K562 (cell line): ENCODE results near the gene LCP2. TPM values are rescaled to one million over a fixed set of nuclear protein-coding genes. Genes with fewer than 3 reads are reported as not detected.
A peak's percentile ranks its signal among the peaks of the same experiment; 100 is the strongest.

ENCODE experiments used
- FOXK2 ChIP-seq, 2 experiments: fragments of 450-650 bp; IDR thresholded peaks in 1 of 2; conservative IDR thresholded peaks in 1 of 2; 2 replicates each; pipeline ENCODE4 v1.6.1; 2016; ENCODE audit warnings: low read depth in 2 of 2, mild to moderate bottlenecking in 1 of 2
- HMBOX1 ChIP-seq: sonication (generic); IDR thresholded peaks from 2 replicates; pipeline ENCODE4 v1.6.1; 2016
- KLF1 ChIP-seq: fragments of 450-650 bp; IDR thresholded peaks from 2 replicates; pipeline ENCODE4 v1.6.1; 2016; ENCODE audit warnings: missing genetic modification characterization, missing compliant biosample characterization
- LCOR ChIP-seq: sonication (generic); formaldehyde crosslinking; IDR thresholded peaks from 2 replicates; pipeline ENCODE4 v1.8.0; 2022; ENCODE audit warnings: mild to moderate bottlenecking, missing genetic modification reagents
- MXD1 ChIP-seq: fragments of 250-450 bp; sonication (Bioruptor Pico); IDR thresholded peaks from 2 replicates; pipeline ENCODE4 v1.8.0; 2021; ENCODE audit warnings: borderline replicate concordance, mild to moderate bottlenecking, moderate library complexity; ENCODE audit not compliant: poor library complexity, severe bottlenecking
- PHF8 ChIP-seq: fragments of 200-600 bp; sonication (generic); IDR thresholded peaks from 2 replicates; pipeline ENCODE4 v1.6.1; 2012; ENCODE audit warnings: mixed run types, mild to moderate bottlenecking, inconsistent platforms, low read length, moderate library complexity, borderline replicate concordance
- SIN3A ChIP-seq, 2 experiments: fragments of 150-350 bp in 1 of 2; IDR thresholded peaks; 2 replicates each; pipeline ENCODE4 v1.6.1; 2011 to 2016; ENCODE audit warnings: borderline replicate concordance in 2 of 2, low read depth in 2 of 2, low read length in 2 of 2, mild to moderate bottlenecking in 2 of 2, moderate library complexity in 2 of 2; ENCODE audit not compliant: control insufficient read depth in 1 of 2
- SUPT5H ChIP-seq: fragments of 450-650 bp; IDR thresholded peaks from 2 replicates; pipeline ENCODE4 v1.6.1; 2016
- THRAP3 ChIP-seq: fragments of 450-650 bp; IDR thresholded peaks from 2 replicates; pipeline ENCODE4 v1.6.1; 2016; ENCODE audit warnings: mild to moderate bottlenecking, inconsistent platforms, borderline replicate concordance
- TRIM25 ChIP-seq: fragments of 450-650 bp; IDR thresholded peaks from 2 replicates; pipeline ENCODE4 v1.7.0; 2016; ENCODE audit warnings: borderline replicate concordance
- ZNF311 ChIP-seq: fragments of 250-450 bp; sonication (Bioruptor Pico); IDR thresholded peaks from 2 replicates; pipeline ENCODE4 v1.4.0; 2020; ENCODE audit warnings: mild to moderate bottlenecking, moderate library complexity
- polyA plus RNA-seq, 8 experiments: library from polyadenylated mRNA; depleted of rRNA in 4 of 8; stranded (reverse) in 5 of 8; unstranded in 3 of 8; fragments of >200 nt; fragmentation: Nextera tagmentation in 2 of 8; fragmentation: Illumina TruSeq in 1 of 8; extraction: Ambion mirVana in 2 of 8; extraction: Trizol in 1 of 8; gene quantifications; 2 replicates each; pipeline versions ENCODE4 v1.2.1 to v1.2.3, GENCODE V29; 2011 to 2014; ENCODE audit warnings: inconsistent platforms in 1 of 8, missing spikeins in 1 of 8
- total RNA-seq, 7 experiments: library from RNA; depleted of rRNA in 6 of 7; stranded (reverse); fragments of >200 nt in 6 of 7; fragmentation: Illumina TruSeq in 2 of 7; extraction: Trizol in 2 of 7; gene quantifications; 2 replicates each; pipeline versions ENCODE4 v1.2.1 to v1.2.3, GENCODE V29; 2011 to 2021; ENCODE audit warnings: low replicate concordance in 1 of 7
- TF ChIP-seq, protein P1 (sequence below): sonication (generic); formaldehyde crosslinking; IDR thresholded peaks from 2 replicates; pipeline ENCODE4 v1.4.0; 2020; ENCODE audit warnings: mild to moderate bottlenecking, missing genetic modification reagents
- TF ChIP-seq, protein P2 (sequence below): fragments of 450-650 bp; formaldehyde crosslinking; IDR thresholded peaks from 2 replicates; pipeline ENCODE4 v1.4.0; 2020; ENCODE audit warnings: mild to moderate bottlenecking, moderate library complexity
- TF ChIP-seq, protein P3 (sequence below): fragments of 250-450 bp; sonication (Bioruptor Pico); IDR thresholded peaks from 2 replicates; pipeline ENCODE4 v1.5.0; 2021
- TF ChIP-seq, protein P4 (sequence below): fragments of 200-800 bp; sonication (Bioruptor generic); IDR thresholded peaks from 2 replicates; pipeline ENCODE4 v1.6.1; 2017; ENCODE audit warnings: missing genetic modification characterization, missing compliant biosample characterization

LCP2 gene
- total and polyA plus RNA-seq, 9 of the 15 experiments (the other 6 are each of a cell fraction or from before 2014, with no cell fraction given) = 4.0 to 31.3 (median 14.6) TPM

- TF ChIP-seq HMBOX1 (peak; percentile 56; the same call in 1 of the 2 replicates), TRIM25 (no peak), LCOR (CRISPR knock-in tag) (peak; percentile 57; the same call in 1 of the 2 replicates), ZNF311 (CRISPR knock-in tag) (0 out of 2 replicates have a peak, but pooled peaks have one; percentile 43), SUPT5H (no peak), PHF8 (peak; percentile 31; the same call in 1 of the 2 replicates), FOXK2 (conservative IDR thresholded peaks at IDR 0.05 in 1 of 2, IDR thresholded peaks at IDR 0.05 in 1 of 2; ENCODE audit: low read depth in 2 of 2) (peak; percentile 85 to 88), MXD1 (CRISPR knock-in tag) (no peak), KLF1 (no peak), THRAP3 (no peak), SIN3A (IDR thresholded peaks at IDR 0.05; ENCODE audit: borderline replicate concordance in 2 of 2, control insufficient read depth in 1 of 2, low read depth in 2 of 2, low read length in 2 of 2) (no peak)
- TF ChIP-seq, protein P1, sequence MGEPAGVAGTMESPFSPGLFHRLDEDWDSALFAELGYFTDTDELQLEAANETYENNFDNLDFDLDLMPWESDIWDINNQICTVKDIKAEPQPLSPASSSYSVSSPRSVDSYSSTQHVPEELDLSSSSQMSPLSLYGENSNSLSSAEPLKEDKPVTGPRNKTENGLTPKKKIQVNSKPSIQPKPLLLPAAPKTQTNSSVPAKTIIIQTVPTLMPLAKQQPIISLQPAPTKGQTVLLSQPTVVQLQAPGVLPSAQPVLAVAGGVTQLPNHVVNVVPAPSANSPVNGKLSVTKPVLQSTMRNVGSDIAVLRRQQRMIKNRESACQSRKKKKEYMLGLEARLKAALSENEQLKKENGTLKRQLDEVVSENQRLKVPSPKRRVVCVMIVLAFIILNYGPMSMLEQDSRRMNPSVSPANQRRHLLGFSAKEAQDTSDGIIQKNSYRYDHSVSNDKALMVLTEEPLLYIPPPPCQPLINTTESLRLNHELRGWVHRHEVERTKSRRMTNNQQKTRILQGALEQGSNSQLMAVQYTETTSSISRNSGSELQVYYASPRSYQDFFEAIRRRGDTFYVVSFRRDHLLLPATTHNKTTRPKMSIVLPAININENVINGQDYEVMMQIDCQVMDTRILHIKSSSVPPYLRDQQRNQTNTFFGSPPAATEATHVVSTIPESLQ (CRISPR knock-in tag) = peak; percentile 79; the same call in 1 of the 2 replicates
- TF ChIP-seq, protein P2, sequence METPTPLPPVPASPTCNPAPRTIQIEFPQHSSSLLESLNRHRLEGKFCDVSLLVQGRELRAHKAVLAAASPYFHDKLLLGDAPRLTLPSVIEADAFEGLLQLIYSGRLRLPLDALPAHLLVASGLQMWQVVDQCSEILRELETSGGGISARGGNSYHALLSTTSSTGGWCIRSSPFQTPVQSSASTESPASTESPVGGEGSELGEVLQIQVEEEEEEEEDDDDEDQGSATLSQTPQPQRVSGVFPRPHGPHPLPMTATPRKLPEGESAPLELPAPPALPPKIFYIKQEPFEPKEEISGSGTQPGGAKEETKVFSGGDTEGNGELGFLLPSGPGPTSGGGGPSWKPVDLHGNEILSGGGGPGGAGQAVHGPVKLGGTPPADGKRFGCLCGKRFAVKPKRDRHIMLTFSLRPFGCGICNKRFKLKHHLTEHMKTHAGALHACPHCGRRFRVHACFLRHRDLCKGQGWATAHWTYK (CRISPR knock-in tag) = peak; percentile 36; the same call in 1 of the 2 replicates
- TF ChIP-seq, protein P3, sequence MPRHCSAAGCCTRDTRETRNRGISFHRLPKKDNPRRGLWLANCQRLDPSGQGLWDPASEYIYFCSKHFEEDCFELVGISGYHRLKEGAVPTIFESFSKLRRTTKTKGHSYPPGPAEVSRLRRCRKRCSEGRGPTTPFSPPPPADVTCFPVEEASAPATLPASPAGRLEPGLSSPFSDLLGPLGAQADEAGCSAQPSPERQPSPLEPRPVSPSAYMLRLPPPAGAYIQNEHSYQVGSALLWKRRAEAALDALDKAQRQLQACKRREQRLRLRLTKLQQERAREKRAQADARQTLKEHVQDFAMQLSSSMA (CRISPR knock-in tag) = 0 out of 2 replicates have a peak, but pooled peaks have one; percentile 57
- TF ChIP-seq, protein P4, sequence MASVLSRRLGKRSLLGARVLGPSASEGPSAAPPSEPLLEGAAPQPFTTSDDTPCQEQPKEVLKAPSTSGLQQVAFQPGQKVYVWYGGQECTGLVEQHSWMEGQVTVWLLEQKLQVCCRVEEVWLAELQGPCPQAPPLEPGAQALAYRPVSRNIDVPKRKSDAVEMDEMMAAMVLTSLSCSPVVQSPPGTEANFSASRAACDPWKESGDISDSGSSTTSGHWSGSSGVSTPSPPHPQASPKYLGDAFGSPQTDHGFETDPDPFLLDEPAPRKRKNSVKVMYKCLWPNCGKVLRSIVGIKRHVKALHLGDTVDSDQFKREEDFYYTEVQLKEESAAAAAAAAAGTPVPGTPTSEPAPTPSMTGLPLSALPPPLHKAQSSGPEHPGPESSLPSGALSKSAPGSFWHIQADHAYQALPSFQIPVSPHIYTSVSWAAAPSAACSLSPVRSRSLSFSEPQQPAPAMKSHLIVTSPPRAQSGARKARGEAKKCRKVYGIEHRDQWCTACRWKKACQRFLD = peak; percentile 80
These were observed at the start of gene LCP2 (continued) for GRCh38 chr5:170297589-170298462.
